HepG2 (cell line): ENCODE measurements around the gene ZBTB4. TPM values are rescaled to one million over a fixed set of nuclear protein-coding genes. Genes with fewer than 3 reads are reported as not detected.
A peak's percentile ranks its signal among the peaks of the same experiment; 100 is the strongest.

Experiments
- FOSL1 ChIP-seq: sonication (generic); formaldehyde crosslinking; IDR thresholded peaks from 2 replicates; pipeline ENCODE4 v1.9.0; 2021; ENCODE audit warnings: missing genetic modification reagents, borderline replicate concordance
- HMGA1 ChIP-seq: sonication (generic); formaldehyde crosslinking; conservative IDR thresholded peaks from 2 replicates; pipeline ENCODE4 v1.4.0; 2020; ENCODE audit warnings: missing genetic modification reagents
- KDM6A ChIP-seq: IDR thresholded peaks from 2 replicates; pipeline ENCODE4 v1.6.1; 2016; ENCODE audit warnings: low read depth
- MAF1 ChIP-seq: sonication (generic); formaldehyde crosslinking; IDR thresholded peaks from 2 replicates; pipeline ENCODE4 v1.5.0; 2020; ENCODE audit warnings: missing genetic modification reagents, borderline replicate concordance
- MATR3 ChIP-seq: sonication (generic); formaldehyde crosslinking; IDR thresholded peaks from 2 replicates; pipeline ENCODE4 v1.4.0; 2020; ENCODE audit warnings: missing genetic modification reagents
- NCOA5 ChIP-seq: sonication (generic); formaldehyde crosslinking; IDR thresholded peaks from 2 replicates; pipeline ENCODE4 v1.4.0; 2020; ENCODE audit warnings: missing genetic modification reagents
- PHF20 ChIP-seq: sonication (generic); formaldehyde crosslinking; IDR thresholded peaks from 2 replicates; pipeline ENCODE4 v1.5.0; 2020; ENCODE audit warnings: mild to moderate bottlenecking, missing genetic modification reagents
- PRMT3 ChIP-seq: sonication (generic); formaldehyde crosslinking; IDR thresholded peaks from 2 replicates; pipeline ENCODE4 v1.8.1; 2022; ENCODE audit warnings: low read depth, mild to moderate bottlenecking, moderate library complexity, missing genetic modification reagents, borderline replicate concordance
- RFXAP ChIP-seq: sonication (generic); formaldehyde crosslinking; IDR thresholded peaks from 2 replicates; pipeline ENCODE4 v1.4.0; 2020; ENCODE audit warnings: missing genetic modification reagents, borderline replicate concordance
- SP1 ChIP-seq, 2 experiments: fragments of 450-650 bp in 1 of 2; sonication (generic) in 1 of 2; formaldehyde crosslinking in 1 of 2; IDR thresholded peaks; 2 replicates each; pipeline versions ENCODE4 v1.4.0 to v1.6.1; 2016 to 2020; ENCODE audit warnings: missing genetic modification reagents in 1 of 2
- SP5 ChIP-seq: IDR thresholded peaks from 2 replicates; pipeline ENCODE4 v1.6.1; 2016; ENCODE audit warnings: low read depth, borderline replicate concordance
- STAG1 ChIP-seq: sonication (generic); formaldehyde crosslinking; IDR thresholded peaks from 2 replicates; pipeline ENCODE4 v1.4.0; 2020; ENCODE audit warnings: missing genetic modification reagents
- ZBTB42 ChIP-seq: sonication (generic); formaldehyde crosslinking; IDR thresholded peaks from 2 replicates; pipeline ENCODE4 v1.5.0; 2020; ENCODE audit warnings: mild to moderate bottlenecking, missing genetic modification reagents
- ZNF768 ChIP-seq: sonication (generic); formaldehyde crosslinking; IDR thresholded peaks from 2 replicates; pipeline ENCODE4 v1.4.0; 2020; ENCODE audit warnings: missing genetic modification reagents
- ZSCAN12 ChIP-seq: sonication (generic); formaldehyde crosslinking; IDR thresholded peaks from 2 replicates; pipeline ENCODE4 v1.9.0; 2021; ENCODE audit warnings: mild to moderate bottlenecking, missing genetic modification reagents
- polyA plus RNA-seq, 8 experiments: library from polyadenylated mRNA; depleted of rRNA in 3 of 8; stranded (reverse) in 7 of 8; unstranded in 1 of 8; fragments of >200 nt; fragmentation: Illumina TruSeq in 4 of 8; extraction: Trizol in 4 of 8; gene quantifications; 2 replicates each; pipeline versions ENCODE4 v1.2.1 to v1.2.3, GENCODE V29; 2011 to 2016; ENCODE audit warnings: low read depth in 4 of 8, missing spikeins in 1 of 8, mixed read lengths in 1 of 8; ENCODE audit not compliant: insufficient read depth in 1 of 8
- total RNA-seq, 5 experiments: library from RNA; depleted of rRNA; stranded (reverse); fragments of >200 nt; fragmentation: Illumina TruSeq; extraction: Trizol; gene quantifications; 2 replicates each; pipeline ENCODE4 v1.2.3, GENCODE V29; 2016; ENCODE audit warnings: low read depth in 1 of 5
- TF ChIP-seq, protein P1 (sequence below): sonication (generic); formaldehyde crosslinking; IDR thresholded peaks from 2 replicates; pipeline ENCODE4 v1.8.1; 2023; ENCODE audit warnings: missing genetic modification reagents, mild to moderate bottlenecking, borderline replicate concordance
- TF ChIP-seq, protein P2 (sequence below): sonication (generic); formaldehyde crosslinking; IDR thresholded peaks from 2 replicates; pipeline ENCODE4 v1.9.0; 2021; ENCODE audit warnings: missing genetic modification reagents, mild to moderate bottlenecking, borderline replicate concordance
- TF ChIP-seq, protein P3 (sequence below): IDR thresholded peaks from 2 replicates; pipeline ENCODE4 v1.6.1; 2016; ENCODE audit warnings: mild to moderate bottlenecking
- TF ChIP-seq, protein P4 (sequence below): IDR thresholded peaks from 2 replicates; pipeline ENCODE4 v1.6.1; 2016; ENCODE audit warnings: low read depth
- TF ChIP-seq, protein P5 (sequence below): sonication (generic); formaldehyde crosslinking; conservative IDR thresholded peaks from 2 replicates; pipeline ENCODE4 v1.4.0; 2020; ENCODE audit warnings: missing genetic modification reagents

ZBTB4 gene
- total and polyA plus RNA-seq, 2 of the 13 experiments (the other 11 are each of a cell fraction or from before 2014, with no cell fraction given), result 4.3 to 7.4 TPM

DNA sequence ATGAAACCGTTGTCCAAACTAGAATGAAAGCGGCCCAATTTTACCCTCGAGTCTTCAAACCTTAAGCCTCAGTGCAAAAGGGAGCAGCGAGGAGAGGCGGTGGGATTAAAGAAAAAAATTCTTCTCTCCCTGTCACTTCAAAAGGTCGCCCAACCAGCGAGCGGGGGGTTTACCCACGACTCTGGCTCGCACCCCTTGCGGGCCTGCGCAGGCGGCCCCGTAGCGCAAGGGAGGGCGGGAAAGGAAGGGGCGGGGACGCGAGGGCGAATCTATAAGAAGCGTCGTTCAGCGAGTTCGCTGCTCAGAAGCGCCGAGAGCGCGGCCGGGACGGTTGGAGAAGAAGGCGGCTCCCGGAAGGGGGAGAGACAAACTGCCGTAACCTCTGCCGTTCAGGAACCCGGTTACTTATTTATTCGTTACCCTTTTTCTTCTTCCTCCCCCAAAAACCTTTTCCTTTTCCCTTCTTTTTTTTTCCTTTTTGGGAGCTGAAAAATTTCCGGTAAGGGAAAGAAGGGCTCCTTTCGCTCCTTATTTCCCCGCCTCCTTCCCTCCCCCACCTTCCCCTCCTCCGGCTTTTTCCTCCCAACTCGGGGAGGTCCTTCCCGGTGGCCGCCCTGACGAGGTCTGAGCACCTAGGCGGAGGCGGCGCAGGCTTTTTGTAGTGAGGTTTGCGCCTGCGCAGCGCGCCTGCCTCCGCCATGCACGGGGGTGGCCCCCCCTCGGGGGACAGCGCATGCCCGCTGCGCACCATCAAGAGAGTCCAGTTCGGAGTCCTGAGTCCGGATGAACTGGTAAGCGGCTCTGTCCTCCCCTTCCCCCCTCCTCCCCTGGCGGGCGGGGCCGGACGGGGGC is 4.9 kb upstream of the ZBTB4 start, which contains the start of gene POLR2A (continued):
- no peak for TF ChIP-seq PRMT3 (CRISPR knock-in tag)
- TF ChIP-seq ZBTB42 (CRISPR knock-in tag), result no peak
- 0 out of 2 replicates have a peak, but pooled peaks have one; percentile 17 for TF ChIP-seq SP1 (IDR thresholded peaks at IDR 0.05)
- peak; percentile 94 for TF ChIP-seq SP1 (CRISPR knock-in tag; IDR thresholded peaks at IDR 0.05)
- 0 out of 2 replicates have a peak, but pooled peaks have one; percentile 46 for TF ChIP-seq ZSCAN12 (CRISPR knock-in tag)
- no peak for TF ChIP-seq MATR3
- TF ChIP-seq, protein P1, sequence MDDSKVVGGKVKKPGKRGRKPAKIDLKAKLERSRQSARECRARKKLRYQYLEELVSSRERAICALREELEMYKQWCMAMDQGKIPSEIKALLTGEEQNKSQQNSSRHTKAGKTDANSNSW (CRISPR knock-in tag), result no peak
- TF ChIP-seq FOSL1 (CRISPR knock-in tag), result no peak
- TF ChIP-seq HMGA1 (CRISPR knock-in tag), result no peak
- TF ChIP-seq KDM6A (CRISPR knock-in tag), result peak; percentile 29; the same call in 1 of the 2 replicates
- TF ChIP-seq, protein P2, sequence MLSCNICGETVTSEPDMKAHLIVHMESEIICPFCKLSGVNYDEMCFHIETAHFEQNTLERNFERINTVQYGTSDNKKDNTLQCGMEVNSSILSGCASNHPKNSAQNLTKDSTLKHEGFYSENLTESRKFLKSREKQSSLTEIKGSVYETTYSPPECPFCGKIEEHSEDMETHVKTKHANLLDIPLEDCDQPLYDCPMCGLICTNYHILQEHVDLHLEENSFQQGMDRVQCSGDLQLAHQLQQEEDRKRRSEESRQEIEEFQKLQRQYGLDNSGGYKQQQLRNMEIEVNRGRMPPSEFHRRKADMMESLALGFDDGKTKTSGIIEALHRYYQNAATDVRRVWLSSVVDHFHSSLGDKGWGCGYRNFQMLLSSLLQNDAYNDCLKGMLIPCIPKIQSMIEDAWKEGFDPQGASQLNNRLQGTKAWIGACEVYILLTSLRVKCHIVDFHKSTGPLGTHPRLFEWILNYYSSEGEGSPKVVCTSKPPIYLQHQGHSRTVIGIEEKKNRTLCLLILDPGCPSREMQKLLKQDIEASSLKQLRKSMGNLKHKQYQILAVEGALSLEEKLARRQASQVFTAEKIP (CRISPR knock-in tag), result no peak
- TF ChIP-seq STAG1 (CRISPR knock-in tag), result no peak
- TF ChIP-seq MAF1, result peak; percentile 41; the same call in 1 of the 2 replicates
- TF ChIP-seq, protein P3, sequence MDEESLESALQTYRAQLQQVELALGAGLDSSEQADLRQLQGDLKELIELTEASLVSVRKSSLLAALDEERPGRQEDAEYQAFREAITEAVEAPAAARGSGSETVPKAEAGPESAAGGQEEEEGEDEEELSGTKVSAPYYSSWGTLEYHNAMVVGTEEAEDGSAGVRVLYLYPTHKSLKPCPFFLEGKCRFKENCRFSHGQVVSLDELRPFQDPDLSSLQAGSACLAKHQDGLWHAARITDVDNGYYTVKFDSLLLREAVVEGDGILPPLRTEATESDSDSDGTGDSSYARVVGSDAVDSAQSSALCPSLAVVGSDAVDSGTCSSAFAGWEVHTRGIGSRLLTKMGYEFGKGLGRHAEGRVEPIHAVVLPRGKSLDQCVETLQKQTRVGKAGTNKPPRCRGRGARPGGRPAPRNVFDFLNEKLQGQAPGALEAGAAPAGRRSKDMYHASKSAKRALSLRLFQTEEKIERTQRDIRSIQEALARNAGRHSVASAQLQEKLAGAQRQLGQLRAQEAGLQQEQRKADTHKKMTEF (CRISPR knock-in tag), result peak; percentile 92
- TF ChIP-seq, protein P4, sequence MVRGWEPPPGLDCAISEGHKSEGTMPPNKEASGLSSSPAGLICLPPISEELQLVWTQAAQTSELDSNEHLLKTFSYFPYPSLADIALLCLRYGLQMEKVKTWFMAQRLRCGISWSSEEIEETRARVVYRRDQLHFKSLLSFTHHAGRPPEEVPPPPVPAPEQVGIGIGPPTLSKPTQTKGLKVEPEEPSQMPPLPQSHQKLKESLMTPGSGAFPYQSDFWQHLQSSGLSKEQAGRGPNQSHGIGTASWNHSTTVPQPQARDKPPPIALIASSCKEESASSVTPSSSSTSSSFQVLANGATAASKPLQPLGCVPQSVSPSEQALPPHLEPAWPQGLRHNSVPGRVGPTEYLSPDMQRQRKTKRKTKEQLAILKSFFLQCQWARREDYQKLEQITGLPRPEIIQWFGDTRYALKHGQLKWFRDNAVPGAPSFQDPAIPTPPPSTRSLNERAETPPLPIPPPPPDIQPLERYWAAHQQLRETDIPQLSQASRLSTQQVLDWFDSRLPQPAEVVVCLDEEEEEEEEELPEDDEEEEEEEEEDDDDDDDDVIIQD (CRISPR knock-in tag), result 0 out of 2 replicates have a peak, but pooled peaks have one; percentile 10
- TF ChIP-seq NCOA5 (CRISPR knock-in tag), result no peak
- TF ChIP-seq SP5 (CRISPR knock-in tag), result peak; percentile 93
- peak; percentile 69; the same call in 1 of the 2 replicates for TF ChIP-seq ZNF768
- TF ChIP-seq, protein P5, sequence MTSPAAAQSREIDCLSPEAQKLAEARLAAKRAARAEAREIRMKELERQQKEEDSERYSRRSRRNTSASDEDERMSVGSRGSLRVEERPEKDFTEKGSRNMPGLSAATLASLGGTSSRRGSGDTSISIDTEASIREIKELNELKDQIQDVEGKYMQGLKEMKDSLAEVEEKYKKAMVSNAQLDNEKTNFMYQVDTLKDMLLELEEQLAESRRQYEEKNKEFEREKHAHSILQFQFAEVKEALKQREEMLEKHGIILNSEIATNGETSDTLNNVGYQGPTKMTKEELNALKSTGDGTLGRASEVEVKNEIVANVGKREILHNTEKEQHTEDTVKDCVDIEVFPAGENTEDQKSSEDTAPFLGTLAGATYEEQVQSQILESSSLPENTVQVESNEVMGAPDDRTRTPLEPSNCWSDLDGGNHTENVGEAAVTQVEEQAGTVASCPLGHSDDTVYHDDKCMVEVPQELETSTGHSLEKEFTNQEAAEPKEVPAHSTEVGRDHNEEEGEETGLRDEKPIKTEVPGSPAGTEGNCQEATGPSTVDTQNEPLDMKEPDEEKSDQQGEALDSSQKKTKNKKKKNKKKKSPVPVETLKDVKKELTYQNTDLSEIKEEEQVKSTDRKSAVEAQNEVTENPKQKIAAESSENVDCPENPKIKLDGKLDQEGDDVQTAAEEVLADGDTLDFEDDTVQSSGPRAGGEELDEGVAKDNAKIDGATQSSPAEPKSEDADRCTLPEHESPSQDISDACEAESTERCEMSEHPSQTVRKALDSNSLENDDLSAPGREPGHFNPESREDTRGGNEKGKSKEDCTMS, result no peak
- TF ChIP-seq PHF20, result peak; percentile 66; the same call in 1 of the 2 replicates
- TF ChIP-seq RFXAP (CRISPR knock-in tag), result peak; percentile 81; the same call in 1 of the 2 replicates
